ENCODE data around the gene TBC1D9. TPM values are rescaled to one million over a fixed set of nuclear protein-coding genes. Genes with fewer than 3 reads are reported as not detected.

Gene TBC1D9
- polyA plus RNA-seq, 2 of the 4 experiments (the other 2 are of a cell fraction), result 5.6 to 11.8 TPM

DNA sequence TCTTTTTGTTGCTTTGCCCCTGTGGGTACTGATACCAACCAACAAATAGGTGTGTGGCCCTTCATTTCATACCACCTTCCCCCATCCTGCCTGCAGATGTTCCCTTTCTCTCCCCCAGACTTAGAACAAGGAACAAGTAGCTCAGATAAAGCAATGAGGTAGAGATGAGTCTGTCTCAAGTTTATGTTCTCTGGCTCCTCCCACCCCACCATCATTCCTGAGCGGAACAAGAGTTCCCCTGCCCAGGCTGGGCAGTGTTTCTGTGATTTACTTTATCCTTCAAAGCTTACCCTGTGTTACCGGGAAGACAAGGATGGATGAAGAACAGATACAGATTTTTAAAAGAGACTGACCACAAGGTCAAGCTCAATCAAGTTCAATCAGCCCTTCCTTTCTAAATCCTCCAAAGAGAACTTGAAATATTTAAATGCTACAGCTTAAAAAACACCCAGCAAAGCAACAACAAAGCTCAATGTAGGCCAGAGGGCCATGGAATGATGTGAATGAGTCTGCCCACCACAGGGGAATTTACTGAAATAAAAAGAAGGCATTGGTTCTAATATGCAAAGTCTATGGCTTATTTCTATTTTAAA lies 107.4 kb downstream of the TBC1D9 start:
- no peak for DNase-seq (ENCODE audit: low read depth in 1 of 2, low spot score in 1 of 2)
- WGBS (ENCODE audit: missing lambda C conversion rate), result 85% methylated on average over 2 of the region's 2 CpGs
- POLR2A ChIA-PET, result no interaction called here
- Histone ChIP-seq H3K27ac (no peak overlapping the region), H3K4me3 (no peak overlapping the region), H3K9me3 (no peaks in the 10 kb centered on the region), H3K4me1 (no peaks in the 10 kb centered on the region), H3K4me2 (no peak overlapping the region)
- TF ChIP-seq BHLHE40 (IDR thresholded peaks at IDR 0.05; ENCODE audit: low read depth, low read length) (no peak), GATA3 (IDR thresholded peaks at IDR 0.05; ENCODE audit: borderline replicate concordance) (no peak), NPAS2 (CRISPR knock-in tag; IDR thresholded peaks at IDR 0.05; ENCODE audit: borderline replicate concordance) (no peak), TP53 (CRISPR knock-in tag; IDR thresholded peaks at IDR 0.05) (no peak), FOSB (CRISPR knock-in tag; IDR thresholded peaks at IDR 0.05) (no peak), POLR2AphosphoS2 (conservative IDR thresholded peaks at IDR 0.05; ENCODE audit: low read length) (no peak), EHF (CRISPR knock-in tag; IDR thresholded peaks at IDR 0.05) (no peak), CEBPB (IDR thresholded peaks at IDR 0.05) (no peak), PHF8 (IDR thresholded peaks at IDR 0.05; ENCODE audit: borderline replicate concordance, low read depth) (no peak)
- TF ChIP-seq, protein P1, sequence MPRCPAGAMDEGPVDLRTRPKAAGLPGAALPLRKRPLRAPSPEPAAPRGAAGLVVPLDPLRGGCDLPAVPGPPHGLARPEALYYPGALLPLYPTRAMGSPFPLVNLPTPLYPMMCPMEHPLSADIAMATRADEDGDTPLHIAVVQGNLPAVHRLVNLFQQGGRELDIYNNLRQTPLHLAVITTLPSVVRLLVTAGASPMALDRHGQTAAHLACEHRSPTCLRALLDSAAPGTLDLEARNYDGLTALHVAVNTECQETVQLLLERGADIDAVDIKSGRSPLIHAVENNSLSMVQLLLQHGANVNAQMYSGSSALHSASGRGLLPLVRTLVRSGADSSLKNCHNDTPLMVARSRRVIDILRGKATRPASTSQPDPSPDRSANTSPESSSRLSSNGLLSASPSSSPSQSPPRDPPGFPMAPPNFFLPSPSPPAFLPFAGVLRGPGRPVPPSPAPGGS (IDR thresholded peaks at IDR 0.05), result no peak
- TF ChIP-seq, protein P2, sequence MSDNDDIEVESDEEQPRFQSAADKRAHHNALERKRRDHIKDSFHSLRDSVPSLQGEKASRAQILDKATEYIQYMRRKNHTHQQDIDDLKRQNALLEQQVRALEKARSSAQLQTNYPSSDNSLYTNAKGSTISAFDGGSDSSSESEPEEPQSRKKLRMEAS (IDR thresholded peaks at IDR 0.05), result no peak
- CTCF ChIA-PET, result interaction anchor here (0.8 to 1.2 kb wide), 2 partner anchors 22 to 108 kb away, joined by 3 to 4 read pairs; no protein-coding TSS in a partner anchor
- FAIRE-seq, result no peak
- ATAC-seq, result no peak

DNA sequence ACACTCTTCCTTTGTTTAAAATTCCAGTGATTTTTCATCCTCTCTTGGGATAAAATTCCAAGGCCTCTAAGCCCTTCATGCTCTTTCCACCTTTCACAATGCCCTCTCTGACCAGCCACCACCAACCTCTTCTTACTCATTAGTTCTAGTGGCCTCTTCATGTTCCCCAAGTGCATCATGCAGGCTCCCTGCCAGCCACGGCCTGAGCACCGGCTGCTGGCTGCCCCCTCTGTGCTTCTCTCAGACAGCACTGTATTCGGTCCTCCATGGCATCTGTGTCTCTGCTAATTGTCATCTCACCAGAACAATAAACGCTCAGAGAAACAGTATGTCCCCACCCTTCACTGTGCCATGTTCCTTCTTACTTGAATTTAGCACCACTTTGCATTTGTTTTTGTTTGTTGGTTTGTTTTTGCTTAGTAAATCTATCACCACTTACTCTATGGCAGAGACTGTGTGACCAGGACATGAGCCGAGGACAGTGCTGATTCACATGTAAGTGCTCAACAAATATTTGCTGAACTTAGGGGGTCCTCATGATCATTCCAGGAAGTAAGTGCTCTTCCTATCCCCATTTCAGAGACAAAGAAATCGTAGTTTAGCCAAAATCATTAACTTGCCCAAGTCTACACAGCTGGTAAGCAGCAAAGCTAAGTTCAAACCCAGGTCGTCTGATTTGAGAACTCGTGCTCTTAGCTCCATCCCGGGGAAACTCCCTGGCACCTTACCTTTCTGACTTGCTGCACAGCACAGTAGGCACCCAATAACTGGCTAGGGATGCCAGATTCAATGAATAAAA lies 110.4 kb downstream of the TBC1D9 start:
- FAIRE-seq, result no peak
- no peak overlapping the region for H3K4me3 ChIP-seq
- no peak overlapping the region for H3K4me2 ChIP-seq
- POLR2A ChIA-PET, result no interaction called here
- H3K4me1 ChIP-seq, result no peaks in the 10 kb centered on the region
- ATAC-seq, result no peak
- 51% methylated on average over 9 of the region's 9 CpGs for WGBS (ENCODE audit: missing lambda C conversion rate)
- CTCF ChIA-PET, result interaction anchor here (1.0 kb wide), 1 partner anchor 285 kb away, joined by 3 read pairs; no protein-coding TSS in a partner anchor
- H3K27ac ChIP-seq, result no peak overlapping the region
- DNase-seq (ENCODE audit: low read depth in 1 of 2, low spot score in 1 of 2), result no peak
- TF ChIP-seq SREBF2 (IDR thresholded peaks at IDR 0.05), result no peak
- TF ChIP-seq CBX8 (IDR thresholded peaks at IDR 0.05), result no peak
- no peak for TF ChIP-seq HOXB13 (CRISPR knock-in tag; IDR thresholded peaks at IDR 0.05; ENCODE audit: low read depth)
- no peak for TF ChIP-seq RNF2 (IDR thresholded peaks at IDR 0.05; ENCODE audit: borderline replicate concordance, low read depth)
- no peak for TF ChIP-seq EHF (CRISPR knock-in tag; IDR thresholded peaks at IDR 0.05)
- no peak for TF ChIP-seq MYC (IDR thresholded peaks at IDR 0.05; ENCODE audit: borderline replicate concordance, low read length)
- TF ChIP-seq, protein P3, sequence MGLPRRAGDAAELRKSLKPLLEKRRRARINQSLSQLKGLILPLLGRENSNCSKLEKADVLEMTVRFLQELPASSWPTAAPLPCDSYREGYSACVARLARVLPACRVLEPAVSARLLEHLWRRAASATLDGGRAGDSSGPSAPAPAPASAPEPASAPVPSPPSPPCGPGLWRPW (IDR thresholded peaks at IDR 0.05), result no peak
- TF ChIP-seq CHD4 (IDR thresholded peaks at IDR 0.05; ENCODE audit: borderline replicate concordance), result no peak
- TF ChIP-seq, protein P4, sequence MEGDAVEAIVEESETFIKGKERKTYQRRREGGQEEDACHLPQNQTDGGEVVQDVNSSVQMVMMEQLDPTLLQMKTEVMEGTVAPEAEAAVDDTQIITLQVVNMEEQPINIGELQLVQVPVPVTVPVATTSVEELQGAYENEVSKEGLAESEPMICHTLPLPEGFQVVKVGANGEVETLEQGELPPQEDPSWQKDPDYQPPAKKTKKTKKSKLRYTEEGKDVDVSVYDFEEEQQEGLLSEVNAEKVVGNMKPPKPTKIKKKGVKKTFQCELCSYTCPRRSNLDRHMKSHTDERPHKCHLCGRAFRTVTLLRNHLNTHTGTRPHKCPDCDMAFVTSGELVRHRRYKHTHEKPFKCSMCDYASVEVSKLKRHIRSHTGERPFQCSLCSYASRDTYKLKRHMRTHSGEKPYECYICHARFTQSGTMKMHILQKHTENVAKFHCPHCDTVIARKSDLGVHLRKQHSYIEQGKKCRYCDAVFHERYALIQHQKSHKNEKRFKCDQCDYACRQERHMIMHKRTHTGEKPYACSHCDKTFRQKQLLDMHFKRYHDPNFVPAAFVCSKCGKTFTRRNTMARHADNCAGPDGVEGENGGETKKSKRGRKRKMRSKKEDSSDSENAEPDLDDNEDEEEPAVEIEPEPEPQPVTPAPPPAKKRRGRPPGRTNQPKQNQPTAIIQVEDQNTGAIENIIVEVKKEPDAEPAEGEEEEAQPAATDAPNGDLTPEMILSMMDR (IDR thresholded peaks at IDR 0.05), result no peak
- TF ChIP-seq CHD2 (IDR thresholded peaks at IDR 0.05; ENCODE audit: low read length, partially characterized antibody), result no peak
- TF ChIP-seq KDM5A (IDR thresholded peaks at IDR 0.05), result no peak
- no peak for TF ChIP-seq JUNB (IDR thresholded peaks at IDR 0.05)
- no peaks in the 10 kb centered on the region for H3K9me3 ChIP-seq
